Measurements from ENCODE around the gene CDH4.

Gene CDH4

DNA sequence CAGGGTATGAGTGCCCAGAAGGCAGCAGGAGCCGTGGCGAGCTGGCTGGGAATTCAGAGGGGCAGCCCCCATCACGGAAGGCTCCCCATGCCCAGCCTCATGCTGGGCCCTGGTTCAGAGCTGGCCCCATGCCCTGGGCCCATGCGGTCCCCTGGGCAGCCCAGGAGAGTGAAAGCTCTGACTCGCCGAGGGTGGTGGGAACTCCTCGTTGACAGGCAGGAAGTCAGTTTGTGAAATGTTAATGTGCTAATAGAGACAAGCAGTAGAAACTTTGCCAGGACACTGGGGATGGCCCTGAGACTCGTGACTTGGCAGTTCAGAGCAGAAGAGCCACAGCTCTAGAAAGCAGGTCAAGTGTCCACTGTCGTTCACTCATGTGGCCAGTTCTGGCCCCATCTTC, 460.6 kb downstream of the CDH4 start:
- DNase-seq (ENCODE audit: low read depth): no peak
- no peak overlapping the region for H3K4me3 ChIP-seq (ENCODE audit: low read depth, low read length)

DNA sequence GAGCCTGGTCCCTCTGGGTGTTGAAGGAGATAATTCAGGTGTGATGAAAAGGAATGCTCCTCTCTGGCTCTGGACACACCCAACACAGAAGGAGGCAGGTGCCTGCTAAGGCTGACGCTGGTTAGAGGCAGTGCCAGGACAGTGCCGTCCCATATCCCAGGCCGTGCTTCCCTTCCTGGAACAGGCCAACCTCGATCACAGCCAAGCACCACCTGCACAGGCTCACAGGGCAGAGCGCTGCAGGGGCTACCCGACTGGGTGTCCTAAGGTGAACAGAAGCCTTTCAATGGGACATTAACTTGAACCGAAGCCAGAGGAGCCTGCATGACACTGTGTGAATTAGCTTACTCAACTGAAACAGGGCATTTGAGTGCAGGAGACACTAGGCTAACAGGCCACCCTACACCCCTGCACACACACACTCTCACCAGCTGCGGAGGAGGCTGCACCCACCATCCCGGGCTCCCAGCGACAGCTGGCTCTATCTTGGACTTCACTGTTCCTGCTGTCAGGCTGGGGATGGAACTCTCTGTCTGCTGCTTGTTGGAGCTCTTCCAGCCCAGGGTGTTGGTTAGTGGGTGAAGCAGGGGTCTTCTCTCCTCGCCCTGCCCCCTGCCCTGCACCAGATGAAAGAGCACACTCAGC, 466.4 kb downstream of the CDH4 start:
- no peak overlapping the region for H3K4me3 ChIP-seq (ENCODE audit: low read depth, low read length)

DNA sequence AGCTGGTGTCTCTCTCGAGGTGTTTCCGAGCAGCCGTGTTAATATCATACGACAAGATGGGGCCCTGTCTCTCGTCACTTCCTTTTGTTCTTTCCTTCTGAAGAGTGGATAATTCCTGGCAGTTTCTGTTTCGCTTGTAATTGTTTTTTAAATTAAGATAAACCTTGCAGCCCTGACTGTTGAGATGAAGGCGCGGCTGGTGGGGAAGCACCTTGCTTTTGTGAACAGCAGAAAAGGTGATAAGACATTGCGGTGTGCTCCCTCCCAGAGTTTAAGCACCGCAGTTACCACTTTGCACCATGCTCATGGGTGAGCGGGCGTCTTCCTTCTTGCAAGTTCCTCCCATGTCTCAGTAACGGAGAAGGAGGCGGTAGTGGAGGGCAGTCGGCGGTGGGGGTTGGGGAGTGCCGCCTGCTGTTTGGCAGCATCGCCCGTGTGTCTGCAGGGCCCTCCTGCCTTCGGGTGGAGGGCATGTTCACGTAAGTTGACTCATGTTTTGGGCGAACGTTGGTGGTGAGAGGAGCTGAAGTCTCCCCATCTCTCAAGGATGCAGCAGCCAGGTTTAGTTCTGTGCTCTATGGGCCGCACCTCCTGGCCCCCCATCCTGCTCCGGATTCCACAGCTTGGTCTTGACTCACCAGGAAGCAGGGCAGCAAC, 467.8 kb downstream of the CDH4 start:
- H3K4me3 ChIP-seq (ENCODE audit: low read depth, low read length): no peak overlapping the region
- no peak for DNase-seq (ENCODE audit: low read depth)

More for the DNA sequence above, 466.4 kb downstream of the CDH4 start:
- DNase-seq (ENCODE audit: low read depth): no peak

- H3K4me3 ChIP-seq (ENCODE audit: low read depth, low read length): no peak overlapping the region
- DNase-seq (ENCODE audit: low read depth): no peak
Measured at GRCh38 chr20:61720348-61720696, 468.3 kb downstream of the CDH4 start.

DNA sequence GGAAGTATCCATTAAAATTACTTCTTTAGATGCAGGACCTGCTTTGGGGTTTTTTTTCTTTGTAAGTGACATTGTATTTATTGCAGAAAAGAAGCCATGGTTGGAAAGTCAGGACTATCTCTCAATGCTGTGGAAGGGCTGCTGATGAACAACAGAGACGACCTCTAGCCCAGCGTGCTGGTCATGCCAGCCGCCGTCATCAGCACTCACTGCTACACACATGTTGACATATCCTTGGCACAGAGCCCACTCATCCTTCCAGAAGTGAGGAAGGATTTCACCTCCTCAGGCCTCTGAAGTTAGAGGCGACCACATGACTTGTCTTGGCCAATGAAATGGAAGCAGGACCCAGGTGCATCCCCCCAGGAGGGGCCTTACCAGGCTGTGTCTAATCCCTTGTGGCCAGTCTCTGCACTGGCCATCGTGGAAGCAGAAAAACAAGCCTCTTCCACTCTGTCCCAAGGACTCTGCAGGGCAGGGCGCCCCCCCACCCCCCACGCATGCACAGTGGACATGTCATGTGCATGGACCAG, 470.2 kb downstream of the CDH4 start:
- DNase-seq (ENCODE audit: low read depth): no peak

DNA sequence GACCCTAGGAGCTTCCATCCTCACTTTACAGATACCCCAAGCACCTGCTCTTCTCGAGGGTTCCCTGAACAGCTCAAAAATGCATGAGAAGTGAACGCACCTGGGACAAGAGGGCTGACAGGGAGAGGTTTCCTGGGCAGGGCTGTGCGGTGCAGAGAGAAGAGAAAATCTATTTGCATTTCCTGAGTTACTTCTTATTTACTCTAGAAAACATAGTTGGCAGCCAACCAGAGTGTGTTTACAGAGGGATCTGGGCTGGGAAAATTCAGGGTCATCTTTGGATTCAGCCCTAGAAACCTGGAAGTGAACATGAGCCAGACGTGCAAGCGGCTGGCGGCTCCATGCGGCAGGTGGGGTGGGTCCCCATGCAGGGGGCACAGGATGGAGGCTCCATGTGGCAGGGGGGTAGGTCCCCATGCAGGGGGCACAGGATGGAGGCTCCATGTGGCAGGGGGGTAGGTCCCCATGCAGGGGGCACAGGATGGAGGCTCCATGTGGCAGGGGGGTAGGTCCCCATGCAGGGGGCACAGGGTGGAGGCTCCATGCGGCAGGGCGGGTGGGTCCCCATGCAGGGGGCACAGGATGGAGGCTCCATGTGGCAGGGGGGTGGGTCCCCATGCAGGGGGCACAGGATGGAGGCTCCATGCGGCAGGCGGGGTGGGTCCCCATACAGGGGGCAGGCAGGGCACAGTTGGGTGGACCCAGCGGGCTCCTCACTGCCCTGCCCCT, 471.6 kb downstream of the CDH4 start:
- DNase-seq (ENCODE audit: low read depth): no peak
- no peak overlapping the region for H3K4me3 ChIP-seq (ENCODE audit: low read depth, low read length)

More for the DNA sequence above, 470.2 kb downstream of the CDH4 start:
- H3K4me3 ChIP-seq (ENCODE audit: low read depth, low read length): no peak overlapping the region

- no peak for DNase-seq (ENCODE audit: low read depth)
- no peak overlapping the region for H3K4me3 ChIP-seq (ENCODE audit: low read depth, low read length)
Measured at GRCh38 chr20:61724376-61724775, 472.3 kb downstream of the CDH4 start.

- no peak for DNase-seq (ENCODE audit: low read depth)
- no peak overlapping the region for H3K4me3 ChIP-seq (ENCODE audit: low read depth, low read length)
Measured at GRCh38 chr20:61725145-61725544, 473.1 kb downstream of the CDH4 start.

- no peak overlapping the region for H3K4me3 ChIP-seq (ENCODE audit: low read depth, low read length)
- no peak for DNase-seq (ENCODE audit: low read depth)
Measured at GRCh38 chr20:61725966-61726365, 473.9 kb downstream of the CDH4 start.

DNA sequence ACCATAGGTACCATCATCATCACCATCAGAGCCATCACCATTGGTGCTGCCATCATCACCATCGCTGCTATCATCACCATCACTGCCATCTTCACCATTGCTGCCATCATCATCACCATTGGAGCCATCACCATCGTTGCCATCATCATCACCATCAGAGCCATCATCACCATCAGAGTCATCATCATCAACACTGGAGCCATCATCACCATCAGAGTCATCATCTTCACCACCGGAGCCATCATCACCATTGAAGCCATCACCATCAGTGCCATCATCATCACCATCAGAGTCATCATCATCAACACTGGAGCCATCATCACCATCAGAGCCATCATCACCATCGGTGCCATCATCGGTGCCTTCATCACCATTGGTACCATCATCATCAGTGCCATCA, 474.9 kb downstream of the CDH4 start:
- H3K4me3 ChIP-seq (ENCODE audit: low read depth, low read length): no peak overlapping the region
- DNase-seq (ENCODE audit: low read depth): no peak

DNA sequence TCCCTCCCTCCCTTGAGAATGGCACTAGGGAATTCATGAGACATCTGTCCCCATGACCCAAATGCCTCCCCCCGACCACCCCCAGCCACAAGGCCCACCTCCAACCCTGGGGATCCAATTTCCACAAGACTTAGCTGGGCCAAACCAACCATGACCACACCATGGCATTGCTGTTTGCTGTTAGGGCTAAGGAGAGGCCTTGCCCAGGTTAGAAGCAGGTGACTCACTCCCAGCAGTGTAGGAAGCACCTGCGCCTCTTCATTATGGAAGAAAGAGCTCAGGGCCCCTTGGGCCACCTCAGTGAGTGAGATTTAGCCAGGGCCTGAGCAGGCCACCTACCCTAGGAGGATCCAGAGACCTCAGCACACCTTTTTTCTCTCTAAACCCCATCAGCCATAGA, 475.7 kb downstream of the CDH4 start:
- H3K4me3 ChIP-seq (ENCODE audit: low read depth, low read length): no peak overlapping the region
- no peak for DNase-seq (ENCODE audit: low read depth)

GRCh38 chr20:61728326-61728725, 476.3 kb downstream of the CDH4 start:
- DNase-seq (ENCODE audit: low read depth): no peak
- no peak overlapping the region for H3K4me3 ChIP-seq (ENCODE audit: low read depth, low read length)

GRCh38 chr20:61728786-61729770, 477.0 kb downstream of the CDH4 start:
- DNase-seq (ENCODE audit: low read depth): no peak
- H3K4me3 ChIP-seq (ENCODE audit: low read depth, low read length): no peak overlapping the region

GRCh38 chr20:61730631-61731362, 478.7 kb downstream of the CDH4 start:
- no peak overlapping the region for H3K4me3 ChIP-seq (ENCODE audit: low read depth, low read length)
- no peak for DNase-seq (ENCODE audit: low read depth)

DNA sequence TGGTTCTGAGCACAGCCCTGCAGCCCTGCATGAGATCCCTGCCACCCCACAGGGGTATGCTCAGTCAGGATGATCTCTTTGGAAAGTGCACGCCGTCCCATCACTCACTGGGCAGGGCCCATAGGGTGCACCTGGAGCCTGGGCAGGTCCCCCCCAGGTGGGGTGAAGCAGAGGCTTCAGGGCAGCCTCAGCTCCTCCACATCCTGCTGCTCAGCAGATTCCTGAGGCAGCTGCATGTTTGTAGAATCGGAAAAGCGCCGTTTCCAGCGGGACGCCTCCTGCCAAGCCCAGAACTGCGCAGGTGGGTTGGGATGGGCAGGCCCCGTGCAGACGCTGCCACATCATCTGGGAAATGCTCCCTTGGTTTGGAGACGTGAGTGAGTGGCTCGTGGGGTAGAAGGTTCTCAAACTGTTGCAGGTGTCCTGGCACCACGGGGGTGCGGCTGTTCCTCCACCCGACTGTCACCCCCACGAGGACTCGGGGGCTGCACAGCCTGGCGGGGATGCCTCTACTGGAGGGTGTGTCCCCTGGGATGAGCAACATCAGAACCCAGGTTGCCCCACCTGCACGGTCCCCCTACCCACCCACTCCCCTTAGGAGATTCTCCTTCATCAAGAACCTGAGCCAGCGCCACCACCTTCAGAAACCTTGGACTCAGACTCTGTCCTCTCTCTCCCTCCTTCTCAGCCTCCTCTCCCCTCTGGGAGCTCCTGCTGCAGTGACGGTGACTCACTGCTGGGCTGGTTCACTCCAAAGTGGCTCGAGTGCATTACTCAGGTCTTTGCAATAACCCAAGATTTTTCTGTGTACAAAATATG, 479.5 kb downstream of the CDH4 start:
- no peak for DNase-seq (ENCODE audit: low read depth)

DNA sequence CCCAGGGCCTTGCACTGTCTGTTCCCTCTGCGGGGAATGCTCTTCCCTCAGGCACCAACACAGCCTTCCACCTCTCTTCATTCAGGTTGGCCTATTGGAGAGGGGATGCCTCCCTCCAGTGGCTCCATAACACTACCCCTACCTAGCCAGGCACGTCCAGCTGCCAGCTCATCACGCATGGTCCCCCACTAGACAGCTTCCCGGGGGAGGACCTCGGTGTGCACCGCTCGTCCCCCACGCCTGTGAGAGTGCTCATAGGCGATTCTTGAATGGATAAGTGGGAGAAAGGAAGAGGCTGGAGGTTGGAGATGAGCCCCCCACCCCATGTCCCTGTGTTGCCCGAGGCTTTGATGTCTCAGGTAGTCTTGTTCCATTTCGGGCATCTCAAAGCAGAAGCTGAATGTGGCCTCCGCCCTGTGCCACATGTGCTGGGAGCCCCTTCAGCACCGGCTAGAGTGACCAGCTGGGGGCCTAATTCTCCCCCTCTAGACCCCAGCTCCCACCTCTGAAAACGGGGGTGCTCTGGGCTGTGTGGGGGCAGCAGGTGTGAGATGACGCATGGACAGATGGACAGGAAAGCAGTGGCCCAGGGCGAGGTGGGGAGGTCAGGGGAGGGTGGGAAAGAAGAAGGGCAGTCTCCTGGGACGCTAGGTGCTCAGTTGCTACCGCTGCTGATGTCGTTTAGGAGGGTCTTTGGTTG, 480.6 kb downstream of the CDH4 start:
- no peak for DNase-seq (ENCODE audit: low read depth)
- H3K4me3 ChIP-seq (ENCODE audit: low read depth, low read length): no peak overlapping the region

More for the DNA sequence above, 479.5 kb downstream of the CDH4 start:
- H3K4me3 ChIP-seq (ENCODE audit: low read depth, low read length): no peak overlapping the region

GRCh38 chr20:61733216-61733615, 481.2 kb downstream of the CDH4 start:
- no peak for DNase-seq (ENCODE audit: low read depth)
- H3K4me3 ChIP-seq (ENCODE audit: low read depth, low read length): no peak overlapping the region
